PC-9 (cell line): ENCODE measurements around the gene HDAC1.

ENCODE experiments used
- EZH2 ChIP-seq: fragments of 200-600 bp; sonication (generic); IDR thresholded peaks from 2 replicates; pipeline ENCODE4 v1.8.0; 2017; ENCODE audit warnings: antibody characterized with exemption, low read depth
- TF ChIP-seq, protein P1 (sequence below): fragments of 200-600 bp; sonication (generic); conservative IDR thresholded peaks from 2 replicates; pipeline ENCODE4 v1.6.1; 2017; ENCODE audit warnings: mixed run types, antibody characterized with exemption, mild to moderate bottlenecking, moderate library complexity

DNA sequence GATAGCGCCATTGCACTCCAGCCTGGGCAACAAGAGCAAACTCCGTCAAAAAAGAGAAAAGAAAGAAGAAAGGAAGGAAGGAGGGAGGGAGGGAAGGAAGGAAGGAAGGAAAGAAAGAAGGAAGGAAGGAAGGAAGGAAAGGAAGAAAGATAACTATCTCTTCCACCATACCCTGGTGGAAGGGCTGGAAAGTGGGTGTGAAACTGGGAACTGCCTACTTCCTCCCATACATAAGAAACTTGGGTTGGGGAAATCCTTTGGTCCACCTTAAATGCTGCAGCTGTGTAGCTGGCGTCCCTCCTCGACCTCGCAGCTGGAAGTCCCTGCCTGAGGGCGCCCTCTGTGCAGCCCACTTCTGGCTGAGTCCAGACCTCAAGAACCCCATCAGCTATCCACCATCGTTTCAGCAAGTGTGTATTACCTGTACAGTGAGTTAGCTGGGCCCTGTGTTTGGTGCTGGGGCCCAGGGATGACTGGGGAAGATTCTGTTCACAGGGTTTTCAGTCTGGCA lies 49.5 kb upstream of the HDAC1 start:
- TF ChIP-seq, protein P1, sequence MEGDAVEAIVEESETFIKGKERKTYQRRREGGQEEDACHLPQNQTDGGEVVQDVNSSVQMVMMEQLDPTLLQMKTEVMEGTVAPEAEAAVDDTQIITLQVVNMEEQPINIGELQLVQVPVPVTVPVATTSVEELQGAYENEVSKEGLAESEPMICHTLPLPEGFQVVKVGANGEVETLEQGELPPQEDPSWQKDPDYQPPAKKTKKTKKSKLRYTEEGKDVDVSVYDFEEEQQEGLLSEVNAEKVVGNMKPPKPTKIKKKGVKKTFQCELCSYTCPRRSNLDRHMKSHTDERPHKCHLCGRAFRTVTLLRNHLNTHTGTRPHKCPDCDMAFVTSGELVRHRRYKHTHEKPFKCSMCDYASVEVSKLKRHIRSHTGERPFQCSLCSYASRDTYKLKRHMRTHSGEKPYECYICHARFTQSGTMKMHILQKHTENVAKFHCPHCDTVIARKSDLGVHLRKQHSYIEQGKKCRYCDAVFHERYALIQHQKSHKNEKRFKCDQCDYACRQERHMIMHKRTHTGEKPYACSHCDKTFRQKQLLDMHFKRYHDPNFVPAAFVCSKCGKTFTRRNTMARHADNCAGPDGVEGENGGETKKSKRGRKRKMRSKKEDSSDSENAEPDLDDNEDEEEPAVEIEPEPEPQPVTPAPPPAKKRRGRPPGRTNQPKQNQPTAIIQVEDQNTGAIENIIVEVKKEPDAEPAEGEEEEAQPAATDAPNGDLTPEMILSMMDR = no peak
- TF ChIP-seq EZH2 = no peak
